ENCODE results near the gene RBSN. TPM values are rescaled to one million over a fixed set of nuclear protein-coding genes. Genes with fewer than 3 reads are reported as not detected.
A peak's percentile ranks its signal among the peaks of the same experiment; 100 is the strongest.

The RBSN gene
- total and polyA plus RNA-seq, 3 donors from 2014 or later = 19.6 to 44.8 (median 41.7) TPM

DNA sequence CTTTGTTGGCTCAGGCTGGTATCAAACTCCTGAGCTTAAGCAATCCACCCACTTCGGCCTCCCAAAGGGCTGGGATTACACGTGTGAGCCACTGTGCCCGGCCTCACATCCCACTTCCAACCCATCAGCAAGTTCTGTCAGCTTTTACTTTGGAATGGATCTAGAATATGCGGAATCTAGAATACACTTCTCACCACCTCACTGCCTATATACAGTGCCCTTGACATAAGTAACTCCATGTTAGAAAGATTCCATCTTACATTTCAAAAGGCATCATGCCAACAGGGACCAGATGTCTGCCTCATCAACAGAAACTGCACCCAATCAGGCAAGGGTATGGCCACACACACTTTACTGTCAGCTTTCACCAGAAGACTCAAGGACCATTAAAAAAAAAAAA is 9.9 kb upstream of the RBSN start:
- H3K27ac ChIP-seq = no peak overlapping the region
- H3K9me3 ChIP-seq = no peaks in the 10 kb centered on the region
- no peaks in the 10 kb centered on the region for H3K36me3 ChIP-seq (ENCODE audit: low read depth, missing control alignments)
- H3K4me1 ChIP-seq = no peaks in the 10 kb centered on the region
- no peak overlapping the region for H3K4me3 ChIP-seq
- TF ChIP-seq, protein P1, sequence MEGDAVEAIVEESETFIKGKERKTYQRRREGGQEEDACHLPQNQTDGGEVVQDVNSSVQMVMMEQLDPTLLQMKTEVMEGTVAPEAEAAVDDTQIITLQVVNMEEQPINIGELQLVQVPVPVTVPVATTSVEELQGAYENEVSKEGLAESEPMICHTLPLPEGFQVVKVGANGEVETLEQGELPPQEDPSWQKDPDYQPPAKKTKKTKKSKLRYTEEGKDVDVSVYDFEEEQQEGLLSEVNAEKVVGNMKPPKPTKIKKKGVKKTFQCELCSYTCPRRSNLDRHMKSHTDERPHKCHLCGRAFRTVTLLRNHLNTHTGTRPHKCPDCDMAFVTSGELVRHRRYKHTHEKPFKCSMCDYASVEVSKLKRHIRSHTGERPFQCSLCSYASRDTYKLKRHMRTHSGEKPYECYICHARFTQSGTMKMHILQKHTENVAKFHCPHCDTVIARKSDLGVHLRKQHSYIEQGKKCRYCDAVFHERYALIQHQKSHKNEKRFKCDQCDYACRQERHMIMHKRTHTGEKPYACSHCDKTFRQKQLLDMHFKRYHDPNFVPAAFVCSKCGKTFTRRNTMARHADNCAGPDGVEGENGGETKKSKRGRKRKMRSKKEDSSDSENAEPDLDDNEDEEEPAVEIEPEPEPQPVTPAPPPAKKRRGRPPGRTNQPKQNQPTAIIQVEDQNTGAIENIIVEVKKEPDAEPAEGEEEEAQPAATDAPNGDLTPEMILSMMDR (IDR thresholded peaks at IDR 0.05) = no peak
- no peak for TF ChIP-seq POLR2A (IDR thresholded peaks at IDR 0.05)
- 86 to 95% methylated on average over 4 of the region's 4 CpGs for WGBS, 2 donors
- intact Hi-C loops (cut with DNase I; ENCODE audit: low total_unique reads) = no loop called here
- no peak for DNase-seq
- no peaks in the 10 kb centered on the region for H3K27me3 ChIP-seq

- no peaks in the 10 kb centered on the region for H3K9me3 ChIP-seq
- H3K36me3 ChIP-seq (ENCODE audit: low read depth, missing control alignments) = no peaks in the 10 kb centered on the region
- no peaks in the 10 kb centered on the region for H3K4me1 ChIP-seq
- H3K27me3 ChIP-seq = no peaks in the 10 kb centered on the region
- TF ChIP-seq POLR2A (IDR thresholded peaks at IDR 0.05) = no peak
- TF ChIP-seq, protein P1 (IDR thresholded peaks at IDR 0.05) = peak; percentile 68 to 86 (median 73)
- 24 to 25% methylated on average over 5 to 11 of the region's 11 CpGs for WGBS, 2 donors
- intact Hi-C loops (cut with DNase I; ENCODE audit: low total_unique reads) = no loop called here
- no peak overlapping the region for H3K27ac ChIP-seq
- DNase-seq = peak; percentile 73
- H3K4me3 ChIP-seq = no peak overlapping the region
Measured at GRCh38 chr3:15108082-15108545, 9.2 kb upstream of the RBSN start.

DNA sequence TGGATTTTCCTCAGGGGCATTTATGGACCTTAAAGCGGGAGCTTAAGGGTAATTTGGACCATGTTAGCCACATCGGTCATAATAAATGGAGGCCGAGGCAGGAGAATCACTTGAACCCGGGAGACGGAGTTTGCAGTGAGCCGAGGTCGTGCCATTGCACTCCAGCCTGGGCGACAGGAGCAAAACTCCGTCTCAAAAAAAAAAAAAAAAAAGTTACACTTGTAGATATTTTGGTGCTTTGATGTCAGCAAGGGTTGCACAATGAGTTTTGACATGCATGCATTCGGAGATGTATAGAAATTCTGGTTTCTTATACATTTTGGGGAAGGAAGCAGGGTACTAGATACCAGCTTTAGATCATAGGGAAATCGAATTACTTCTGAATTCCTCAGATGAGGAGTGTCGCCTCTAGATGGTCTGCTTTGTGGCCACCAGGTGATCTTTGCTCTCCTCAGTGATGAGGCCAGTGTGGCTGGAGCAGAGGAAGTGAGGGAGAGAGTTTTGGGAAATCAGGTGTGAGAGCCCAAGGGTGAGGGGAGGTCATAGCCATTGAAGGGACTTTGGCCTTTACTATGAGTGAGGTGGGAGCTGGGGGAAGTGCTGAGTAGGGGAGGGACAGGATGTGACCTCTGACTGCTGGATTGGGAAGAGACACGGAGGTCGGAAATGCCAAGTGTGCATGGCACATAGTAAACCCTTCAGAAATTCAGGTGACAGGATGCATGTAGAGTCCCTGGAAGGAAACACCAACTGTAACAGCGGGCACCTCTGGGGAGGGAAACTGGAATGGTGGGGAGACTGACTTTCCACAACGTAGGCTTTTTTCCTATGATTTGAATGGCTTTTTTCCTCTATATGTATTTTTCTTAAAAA is 8.4 kb upstream of the RBSN start:
- H3K9me3 ChIP-seq = no peaks in the 10 kb centered on the region
- no peaks in the 10 kb centered on the region for H3K36me3 ChIP-seq (ENCODE audit: low read depth, missing control alignments)
- no peak overlapping the region for H3K27ac ChIP-seq
- no peaks in the 10 kb centered on the region for H3K4me1 ChIP-seq
- 72 to 82% methylated on average over 16 of the region's 16 CpGs for WGBS, 2 donors
- H3K27me3 ChIP-seq = no peaks in the 10 kb centered on the region
- H3K4me3 ChIP-seq = no peak overlapping the region
- intact Hi-C loops (cut with DNase I; ENCODE audit: low total_unique reads) = no loop called here
- no peak for DNase-seq
- TF ChIP-seq POLR2A (IDR thresholded peaks at IDR 0.05) = no peak
- TF ChIP-seq, protein P1 (IDR thresholded peaks at IDR 0.05) = no peak

DNA sequence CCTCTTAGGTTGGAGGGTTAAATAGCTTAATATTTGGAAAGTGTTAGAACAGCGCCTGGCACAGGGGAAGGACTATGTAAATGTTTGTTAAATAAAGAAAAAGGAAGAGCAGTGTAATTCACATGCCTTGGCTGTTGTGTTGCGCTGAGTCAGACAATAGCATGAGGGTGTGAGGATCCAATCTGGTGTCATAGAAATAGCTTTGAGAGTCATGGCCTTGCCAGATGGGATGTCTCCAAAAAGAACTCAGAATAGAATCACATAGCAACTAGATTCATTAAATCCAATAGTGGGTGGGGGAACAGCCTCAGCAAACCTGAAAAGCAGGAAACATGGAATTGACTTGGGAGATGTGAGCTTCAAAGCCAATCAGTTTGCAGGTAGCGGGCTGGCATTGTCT is 3.9 kb upstream of the RBSN start:
- Histone ChIP-seq H3K9me3 (no peaks in the 10 kb centered on the region), H3K27me3 (no peaks in the 10 kb centered on the region), H3K36me3 (ENCODE audit: low read depth, missing control alignments) (no peaks in the 10 kb centered on the region), H3K4me1 (peaks cover 6% of the 10 kb centered on the region), H3K4me3 (no peak overlapping the region), H3K27ac (no peak overlapping the region)
- no peak for TF ChIP-seq POLR2A (IDR thresholded peaks at IDR 0.05)
- TF ChIP-seq, protein P1 (IDR thresholded peaks at IDR 0.05) = no peak
- 84 to 87% methylated on average over 3 of the region's 3 CpGs for WGBS, 2 donors
- intact Hi-C loops (cut with DNase I; ENCODE audit: low total_unique reads) = no loop called here
- no peak for DNase-seq

Data from testis (tissue), 3 donors.